GM15510 (cell line): Measurements from ENCODE around the gene RRAS.

Experiments
- POLR2A ChIP-seq: IDR thresholded peaks from 3 replicates; pipeline ENCODE4 v1.6.1; 2011; ENCODE audit warnings: borderline replicate concordance; ENCODE audit not compliant: insufficient read length; ENCODE audit errors: extremely low read depth

RRAS gene

GRCh38 chr19:49636233-49636932 is 3.6 kb downstream of the RRAS start:
- TF ChIP-seq POLR2A: no peak

DNA sequence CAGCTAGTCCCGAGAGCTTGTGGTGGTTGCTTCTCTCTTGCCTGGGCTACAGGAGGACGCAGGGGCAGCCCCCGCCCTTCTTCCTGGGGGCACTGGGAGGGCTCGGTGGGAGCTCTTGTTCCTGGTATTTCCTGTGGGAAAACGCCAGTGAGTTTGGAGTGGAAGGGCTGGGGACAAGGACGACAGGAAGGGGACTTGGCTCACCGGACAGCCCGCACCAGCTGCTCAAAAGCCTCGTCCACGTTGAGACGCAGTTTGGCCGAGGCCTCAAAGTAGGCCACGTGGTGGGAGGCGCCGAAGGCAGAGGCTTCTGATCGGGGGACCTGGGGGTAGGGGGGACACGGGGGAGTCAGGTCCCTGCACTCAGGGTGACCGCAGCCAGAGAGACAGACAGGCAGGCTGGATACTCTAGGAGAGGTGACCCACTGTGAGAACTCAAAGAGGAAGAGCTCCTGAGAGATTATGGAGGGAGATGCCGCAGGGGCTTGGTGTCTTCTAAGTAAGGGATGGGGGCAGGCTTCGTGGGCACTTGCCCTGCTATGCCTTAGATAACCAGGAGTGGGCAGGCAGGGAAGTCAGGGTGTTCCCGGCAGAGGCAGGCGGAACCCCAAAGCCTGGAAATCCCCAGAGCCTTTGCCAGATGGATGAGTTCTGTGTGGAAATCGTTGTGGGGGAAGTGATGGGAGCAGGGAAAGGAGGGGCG is 4.3 kb downstream of the RRAS start:
- TF ChIP-seq POLR2A: no peak

DNA sequence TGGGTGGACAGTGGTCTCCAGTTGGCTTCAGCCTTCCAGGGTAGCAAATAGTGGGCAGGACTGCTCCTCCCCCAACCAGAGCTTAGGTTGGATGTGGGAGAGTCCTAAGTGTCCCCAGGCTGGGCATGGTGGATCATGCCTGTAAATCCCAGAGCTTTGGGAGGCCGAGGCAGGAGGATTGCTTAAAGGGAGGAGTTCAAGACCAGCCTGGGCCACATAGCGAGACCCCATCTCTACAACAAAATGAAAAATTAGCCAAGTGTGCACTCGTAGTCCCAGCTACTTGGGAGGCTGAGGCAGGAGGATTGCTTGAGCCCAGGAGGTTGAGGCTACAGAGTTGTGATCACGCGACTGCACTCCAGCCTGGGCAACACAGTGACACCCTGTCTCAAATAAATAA is 7.4 kb downstream of the RRAS start:
- no peak for TF ChIP-seq POLR2A

DNA sequence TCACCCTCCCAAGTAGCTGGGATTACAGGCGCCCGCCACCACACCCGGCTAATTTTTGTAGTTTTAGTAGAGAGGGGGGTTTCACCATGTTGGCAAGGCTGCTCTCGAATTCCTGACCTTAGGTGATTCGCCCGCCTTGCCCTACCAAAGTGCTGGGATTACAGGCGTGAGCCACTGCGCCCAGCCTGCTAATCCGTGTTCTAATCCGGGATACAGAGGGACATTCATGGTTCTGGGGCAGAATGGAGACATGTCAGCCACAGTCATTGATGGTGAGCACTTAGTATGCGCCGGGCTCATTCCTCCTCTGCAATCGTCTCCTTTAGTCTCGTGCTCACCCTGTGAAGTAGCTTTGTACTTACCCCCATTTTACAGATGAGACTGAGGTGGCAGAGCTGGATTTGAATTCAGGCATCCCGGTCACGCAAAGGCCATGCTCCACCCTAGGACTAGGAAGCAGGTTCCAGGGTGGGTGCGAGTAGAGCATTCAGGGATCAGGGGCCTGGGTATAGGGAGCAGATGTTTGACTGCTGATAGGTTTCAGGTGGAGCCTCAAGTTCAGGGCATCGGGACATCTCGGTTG is 8.2 kb downstream of the RRAS start:
- TF ChIP-seq POLR2A: no peak

DNA sequence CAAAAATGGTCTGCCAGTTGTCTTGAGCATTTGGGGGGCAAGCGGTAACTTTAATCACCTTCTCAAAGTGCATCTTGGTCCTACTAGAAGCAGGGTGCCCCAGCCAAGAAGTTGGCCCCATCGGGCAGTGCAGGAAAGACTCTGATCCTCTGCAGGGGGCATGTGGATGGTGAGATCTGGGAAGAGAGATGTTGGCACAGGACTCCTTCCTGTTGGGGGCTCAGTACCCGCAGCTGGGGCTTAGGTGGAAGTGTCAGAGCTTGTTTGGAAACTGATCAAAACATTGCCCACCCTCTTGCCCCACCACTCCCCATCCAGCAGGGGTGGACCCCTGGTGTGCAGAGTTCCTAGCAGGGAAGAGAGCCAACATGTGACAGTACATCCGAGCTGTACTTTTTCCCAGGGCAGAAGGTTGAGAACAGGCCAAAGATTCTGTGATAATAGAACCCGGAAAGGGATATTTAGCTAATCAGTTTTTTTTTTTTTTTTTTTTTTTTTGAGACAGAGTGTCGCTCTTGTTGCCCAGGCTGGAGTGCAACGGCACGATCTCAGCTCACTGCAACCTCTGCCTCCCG is 8.8 kb downstream of the RRAS start:
- TF ChIP-seq POLR2A: no peak

- TF ChIP-seq POLR2A: no peak
Observed at GRCh38 chr19:49629659-49630058, 10.3 kb downstream of the RRAS start.

DNA sequence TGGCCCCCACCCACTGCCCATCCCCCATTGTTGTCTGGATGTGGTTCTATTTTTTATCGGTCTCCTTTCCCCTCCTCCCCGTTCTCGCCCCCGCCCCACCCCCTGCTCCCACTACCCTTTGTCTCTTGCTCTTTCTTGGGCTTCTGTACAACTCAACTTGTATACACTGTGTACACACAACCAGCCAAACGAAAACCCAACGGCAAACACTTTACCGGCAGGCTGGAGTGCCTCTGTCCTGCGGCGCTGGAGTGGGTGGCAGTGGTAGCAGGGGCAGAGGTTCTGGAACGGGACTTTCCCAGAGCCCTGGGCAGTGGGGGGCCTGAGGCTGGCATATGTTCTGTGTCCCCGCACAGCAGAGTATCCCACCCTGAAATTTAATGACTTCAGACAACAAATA is 13.7 kb downstream of the RRAS start:
- TF ChIP-seq POLR2A: no peak

GRCh38 chr19:49624967-49625910 is 14.7 kb downstream of the RRAS start:
- no peak for TF ChIP-seq POLR2A

DNA sequence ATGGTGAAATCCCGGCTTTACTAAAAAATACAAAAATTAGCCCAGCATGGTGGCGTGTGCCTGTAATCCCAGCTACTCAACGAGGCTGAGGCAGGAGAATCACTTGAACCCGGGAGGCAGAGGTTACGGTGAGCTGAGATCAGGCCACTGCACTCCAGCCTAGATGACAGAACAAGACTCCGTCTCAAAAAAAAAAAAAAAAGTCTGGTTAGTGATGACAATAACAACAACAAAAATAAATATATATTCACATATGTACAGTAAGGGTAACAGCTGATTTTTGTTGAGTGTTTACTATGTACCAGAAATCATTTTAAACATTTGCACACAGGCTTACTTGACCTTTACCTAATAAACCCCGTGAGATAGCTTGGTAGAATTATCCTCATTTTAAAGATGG is 23.0 kb downstream of the RRAS start:
- no peak for TF ChIP-seq POLR2A

- no peak for TF ChIP-seq POLR2A
Observed at GRCh38 chr19:49616532-49616931, 23.4 kb downstream of the RRAS start.

GRCh38 chr19:49615861-49616260 is 24.1 kb downstream of the RRAS start:
- no peak for TF ChIP-seq POLR2A

GRCh38 chr19:49614096-49614833 is 25.7 kb downstream of the RRAS start:
- TF ChIP-seq POLR2A: no peak

GRCh38 chr19:49613374-49613773 is 26.6 kb downstream of the RRAS start:
- TF ChIP-seq POLR2A: no peak

DNA sequence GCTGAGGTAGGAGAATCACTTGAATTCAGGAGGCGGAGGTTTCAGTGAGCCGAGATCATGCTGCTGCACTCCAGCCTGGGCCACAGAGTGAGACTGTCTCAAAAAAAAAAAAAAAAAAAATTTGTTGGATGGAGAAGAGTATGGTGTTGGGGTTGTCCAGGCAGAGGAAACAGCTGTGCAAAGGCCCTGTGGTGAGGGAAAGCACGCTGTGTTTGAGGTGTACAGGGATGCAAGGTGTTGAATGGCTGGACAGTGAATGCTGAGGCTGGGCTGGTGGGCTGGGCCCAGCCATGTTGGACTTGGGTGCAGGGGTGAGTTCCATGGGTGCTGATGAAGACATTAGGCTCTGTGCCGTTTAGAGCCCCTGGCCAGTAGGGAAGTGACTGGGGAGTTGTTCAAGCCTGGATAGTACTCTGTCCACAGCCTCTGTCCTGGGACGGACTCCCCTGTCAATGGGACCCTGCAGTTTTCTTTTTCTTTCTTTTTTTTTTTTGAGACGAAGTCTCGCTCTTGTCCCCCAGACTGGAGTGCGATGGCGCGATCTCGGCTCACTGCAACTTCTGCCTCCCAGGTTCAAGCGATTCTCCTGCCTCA is 30.3 kb downstream of the RRAS start:
- no peak for TF ChIP-seq POLR2A

GRCh38 chr19:49605605-49606004 is 34.3 kb downstream of the RRAS start:
- no peak for TF ChIP-seq POLR2A
